NB4 (cell line): ENCODE measurements around the gene TSEN2.
"Not testable (repeated sequence)": the region's sequence is repeated elsewhere in the genome, so short reads cannot be mapped to it uniquely, and the experiment has no call there.

Experiments used
- DNase-seq: peaks from one replicate; pipeline ENCODE4 v3.0.0; 2010; ENCODE audit warnings: low read depth
- H3K4me3 ChIP-seq: one replicate; pipeline ENCODE4 v1.5.1; 2011; ENCODE audit warnings: mild to moderate bottlenecking, low read depth, low read length, moderate library complexity
- MYC ChIP-seq: IDR thresholded peaks from 2 replicates; pipeline ENCODE4 v1.6.1; 2011; ENCODE audit warnings: low read depth, low read length
- POLR2A ChIP-seq: IDR thresholded peaks from 2 replicates; pipeline ENCODE4 v1.6.1; 2011; ENCODE audit warnings: mild to moderate bottlenecking; ENCODE audit not compliant: insufficient read length; ENCODE audit errors: extremely low read depth
- TF ChIP-seq, protein P1 (sequence below): IDR thresholded peaks from 2 replicates; pipeline ENCODE4 v1.6.1; 2011; ENCODE audit warnings: low read depth, low read length
- TF ChIP-seq, protein P2 (sequence below): IDR thresholded peaks from one replicate; pipeline ENCODE4 v1.5.1; 2012; ENCODE audit warnings: low read depth, low read length

TSEN2 gene

DNA sequence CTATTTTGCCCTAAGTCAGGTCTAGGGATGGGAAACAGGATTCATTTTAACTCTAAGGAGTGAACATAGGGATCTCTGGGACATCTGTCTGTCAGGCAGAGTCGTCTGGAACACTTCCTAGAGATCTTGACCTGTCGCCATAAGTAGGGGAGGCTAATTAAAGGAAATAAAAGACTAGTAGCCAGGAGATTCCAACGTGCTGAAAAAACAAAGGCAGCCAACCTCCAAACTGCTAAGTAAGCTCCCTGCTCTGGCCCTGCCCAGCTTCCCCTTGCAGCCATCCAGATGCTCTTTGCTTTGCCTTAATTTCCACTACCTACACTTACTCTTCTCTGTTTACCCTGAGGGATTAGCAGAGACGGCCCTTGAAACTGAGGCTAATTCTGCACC is 18.4 kb upstream of the TSEN2 start:
- TF ChIP-seq POLR2A: no peak
- TF ChIP-seq MYC: no peak
- TF ChIP-seq, protein P1, sequence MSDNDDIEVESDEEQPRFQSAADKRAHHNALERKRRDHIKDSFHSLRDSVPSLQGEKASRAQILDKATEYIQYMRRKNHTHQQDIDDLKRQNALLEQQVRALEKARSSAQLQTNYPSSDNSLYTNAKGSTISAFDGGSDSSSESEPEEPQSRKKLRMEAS: no peak
- no peak for DNase-seq
- H3K4me3 ChIP-seq: no peak overlapping the region

DNA sequence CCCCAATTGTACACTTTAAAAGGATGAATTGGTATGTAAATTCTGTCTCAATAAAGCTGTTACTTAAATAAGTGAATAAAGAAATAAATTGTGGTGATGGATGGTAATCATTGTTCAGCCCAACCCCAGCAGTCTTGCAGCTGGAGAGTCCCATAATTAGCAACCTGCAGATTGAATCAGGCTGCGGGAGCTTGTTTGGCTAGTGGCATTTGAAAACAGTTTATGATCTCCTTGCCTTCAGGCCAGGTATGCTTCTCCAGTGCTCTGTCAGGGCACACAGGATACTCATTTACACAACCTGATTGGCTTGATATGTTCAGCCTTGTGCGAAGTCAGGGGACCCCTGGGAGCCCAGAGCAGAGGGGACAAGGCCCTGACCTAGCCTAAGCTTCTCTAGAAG is 16.5 kb upstream of the TSEN2 start:
- H3K4me3 ChIP-seq: no peak overlapping the region
- no peak for DNase-seq
- TF ChIP-seq, protein P1: no peak
- no peak for TF ChIP-seq POLR2A
- no peak for TF ChIP-seq MYC
- TF ChIP-seq, protein P2, sequence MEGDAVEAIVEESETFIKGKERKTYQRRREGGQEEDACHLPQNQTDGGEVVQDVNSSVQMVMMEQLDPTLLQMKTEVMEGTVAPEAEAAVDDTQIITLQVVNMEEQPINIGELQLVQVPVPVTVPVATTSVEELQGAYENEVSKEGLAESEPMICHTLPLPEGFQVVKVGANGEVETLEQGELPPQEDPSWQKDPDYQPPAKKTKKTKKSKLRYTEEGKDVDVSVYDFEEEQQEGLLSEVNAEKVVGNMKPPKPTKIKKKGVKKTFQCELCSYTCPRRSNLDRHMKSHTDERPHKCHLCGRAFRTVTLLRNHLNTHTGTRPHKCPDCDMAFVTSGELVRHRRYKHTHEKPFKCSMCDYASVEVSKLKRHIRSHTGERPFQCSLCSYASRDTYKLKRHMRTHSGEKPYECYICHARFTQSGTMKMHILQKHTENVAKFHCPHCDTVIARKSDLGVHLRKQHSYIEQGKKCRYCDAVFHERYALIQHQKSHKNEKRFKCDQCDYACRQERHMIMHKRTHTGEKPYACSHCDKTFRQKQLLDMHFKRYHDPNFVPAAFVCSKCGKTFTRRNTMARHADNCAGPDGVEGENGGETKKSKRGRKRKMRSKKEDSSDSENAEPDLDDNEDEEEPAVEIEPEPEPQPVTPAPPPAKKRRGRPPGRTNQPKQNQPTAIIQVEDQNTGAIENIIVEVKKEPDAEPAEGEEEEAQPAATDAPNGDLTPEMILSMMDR: no peak

DNA sequence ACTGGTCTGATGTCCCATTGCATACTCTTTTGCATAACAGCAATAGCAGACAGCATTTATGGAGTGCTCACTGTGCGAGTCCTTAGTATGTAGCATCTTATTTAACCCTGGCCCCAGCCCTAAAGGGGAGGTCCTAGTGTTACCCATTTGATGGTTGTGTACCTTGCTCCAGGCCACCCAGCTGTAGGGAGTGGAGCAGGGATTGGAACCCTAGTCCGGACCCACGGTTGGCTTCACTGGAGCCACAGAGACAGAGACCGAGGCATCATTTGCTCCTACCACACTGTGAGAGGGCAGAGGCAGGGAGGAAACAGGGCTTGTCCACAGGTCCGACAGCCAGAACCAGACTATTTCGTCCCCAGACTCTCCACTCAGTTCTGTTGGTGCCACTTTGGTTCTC is 16.0 kb upstream of the TSEN2 start:
- no peak overlapping the region for H3K4me3 ChIP-seq
- DNase-seq: no peak
- TF ChIP-seq, protein P2: no peak
- TF ChIP-seq POLR2A: no peak
- TF ChIP-seq MYC: no peak
- TF ChIP-seq, protein P1: no peak

DNA sequence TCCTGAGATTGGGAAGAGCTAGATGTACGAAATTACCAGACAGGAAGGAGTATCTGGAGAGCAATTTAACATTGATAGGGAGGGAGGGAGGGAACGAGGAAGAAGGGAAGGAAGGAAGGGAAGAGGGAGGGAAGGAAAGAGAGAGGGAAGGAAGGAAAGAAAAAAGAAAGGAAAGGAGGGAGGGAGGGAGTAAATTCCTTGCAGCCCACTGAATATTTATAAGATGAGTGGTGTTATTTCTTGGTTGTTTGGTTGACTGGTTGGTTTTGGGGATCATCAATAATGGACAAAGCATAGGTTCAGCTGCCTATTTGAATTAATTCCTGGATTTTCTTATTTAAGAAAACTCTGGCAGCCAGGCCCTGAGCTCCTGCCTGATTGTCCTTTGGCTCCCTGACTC is 15.5 kb upstream of the TSEN2 start:
- TF ChIP-seq POLR2A (no peak), MYC (no peak)
- TF ChIP-seq, protein P2: no peak
- TF ChIP-seq, protein P1: no peak
- no peak overlapping the region for H3K4me3 ChIP-seq
- no peak for DNase-seq

DNA sequence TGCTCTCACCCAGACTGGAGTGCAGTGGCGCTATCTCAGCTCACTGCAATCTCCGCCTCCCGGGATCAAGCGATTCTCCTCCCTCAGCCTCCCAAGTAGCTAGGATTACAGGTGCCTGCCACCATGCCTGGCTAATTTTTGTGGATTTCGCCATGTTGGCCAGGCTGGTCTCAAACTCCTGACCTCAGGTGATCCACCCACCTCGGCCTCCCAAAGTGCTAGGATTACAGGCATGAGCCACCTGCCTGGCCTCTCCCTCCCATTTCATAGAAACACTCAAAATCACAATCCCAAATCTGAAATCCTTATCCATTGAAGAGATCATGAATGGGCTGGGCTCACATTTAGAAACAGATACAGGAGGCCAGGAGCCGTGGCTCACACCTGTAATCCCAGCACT is 15.1 kb upstream of the TSEN2 start:
- not testable (repeated sequence) for DNase-seq

DNA sequence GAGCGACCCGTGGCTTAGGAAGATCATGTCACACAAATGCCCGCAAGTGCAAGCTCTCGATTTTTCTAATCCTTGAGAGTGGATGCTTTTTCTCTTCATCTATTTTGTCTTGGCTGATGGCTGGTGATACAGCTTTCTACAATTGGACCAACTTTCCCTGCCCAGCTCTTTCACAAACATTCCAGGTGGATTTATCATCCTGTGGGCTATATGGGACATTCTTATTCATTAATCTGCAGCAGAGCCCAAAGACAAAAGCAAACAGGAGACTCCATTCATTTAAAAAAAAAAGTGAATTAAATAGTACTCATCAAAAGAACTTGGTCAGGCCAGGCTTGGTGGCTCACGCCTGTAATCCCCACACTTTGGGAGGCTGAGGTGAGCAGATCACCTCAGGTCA is 14.2 kb upstream of the TSEN2 start:
- DNase-seq: no peak
- TF ChIP-seq, protein P1: no peak
- no peak for TF ChIP-seq POLR2A
- TF ChIP-seq, protein P2: no peak
- TF ChIP-seq MYC: no peak
- no peak overlapping the region for H3K4me3 ChIP-seq

More for the DNA sequence above, 15.1 kb upstream of the TSEN2 start:
- H3K4me3 ChIP-seq: not testable (repeated sequence)

DNA sequence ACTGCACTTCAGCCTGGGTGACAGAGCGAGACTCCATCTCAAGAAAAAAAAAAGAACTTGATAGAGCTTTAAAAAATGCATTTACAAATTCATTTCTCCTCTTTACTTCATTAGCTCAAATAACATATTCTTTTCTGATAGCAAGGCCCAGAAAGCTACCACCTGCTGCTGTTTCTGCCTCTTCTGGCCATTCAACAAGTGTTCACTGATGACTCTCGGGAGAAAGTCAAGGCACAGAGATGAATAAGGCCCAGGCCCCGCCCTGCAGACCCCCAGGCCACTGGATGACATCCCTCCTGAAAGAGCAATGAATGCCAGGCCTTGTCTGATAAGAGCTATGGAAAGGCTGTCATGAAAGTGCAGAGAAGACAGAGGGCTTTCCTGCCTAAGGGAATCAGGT is 13.6 kb upstream of the TSEN2 start:
- H3K4me3 ChIP-seq: no peak overlapping the region
- DNase-seq: no peak
- TF ChIP-seq MYC (no peak), POLR2A (no peak)
- TF ChIP-seq, protein P1: no peak
- TF ChIP-seq, protein P2: no peak
